Liver (tissue), 9 donors: Measurements from ENCODE around the gene TAF4. TPM values are rescaled to one million over a fixed set of nuclear protein-coding genes. Genes with fewer than 3 reads are reported as not detected.

Source experiments
- DNase-seq: peaks from one replicate; pipeline ENCODE4 v3.0.0-alpha.2; 2017; ENCODE audit warnings: low spot score
- H3K27ac ChIP-seq, 2 donors: one replicate each; pipeline ENCODE4 v1.7.0; 2013; ENCODE audit warnings: inconsistent platforms in 2 of 2, low read length in 2 of 2, control low read depth in 1 of 2, low read depth in 1 of 2, mild to moderate bottlenecking in 1 of 2
- H3K27me3 ChIP-seq, 4 donors: one replicate each; pipeline versions ENCODE4 v1.6.1 to v1.7.0; 2013; ENCODE audit warnings: low read length in 3 of 4, inconsistent platforms in 1 of 4, mild to moderate bottlenecking in 1 of 4, moderate library complexity in 1 of 4; ENCODE audit not compliant: control insufficient read depth in 4 of 4, insufficient read depth in 4 of 4
- H3K36me3 ChIP-seq, 4 donors: one replicate each; pipeline versions ENCODE4 v1.6.1 to v1.7.0; 2013; ENCODE audit warnings: low read length in 3 of 4, mild to moderate bottlenecking in 3 of 4, low read depth in 1 of 4, moderate library complexity in 1 of 4; ENCODE audit not compliant: control insufficient read depth in 4 of 4, insufficient read depth in 3 of 4
- H3K4me1 ChIP-seq, 4 donors: one replicate each; pipeline versions ENCODE4 v1.6.1 to v1.7.0; 2013; ENCODE audit warnings: low read length in 3 of 4, mild to moderate bottlenecking in 3 of 4, moderate library complexity in 1 of 4; ENCODE audit not compliant: control insufficient read depth in 4 of 4, insufficient read depth in 4 of 4
- H3K4me3 ChIP-seq, 3 donors: one replicate each; pipeline versions ENCODE4 v1.6.1 to v1.7.0; 2013; ENCODE audit warnings: low read length in 3 of 3, control low read depth in 1 of 3, low read depth in 1 of 3, mild to moderate bottlenecking in 1 of 3
- H3K9ac ChIP-seq, 2 donors: one replicate each; pipeline ENCODE4 v1.7.0; 2013; ENCODE audit warnings: low read length in 2 of 2, mild to moderate bottlenecking in 2 of 2, moderate library complexity in 2 of 2, control low read depth in 1 of 2, low read depth in 1 of 2
- H3K9me3 ChIP-seq, 4 donors: one replicate each; pipeline versions ENCODE4 v1.6.1 to v1.7.0; 2013; ENCODE audit warnings: low read length in 3 of 4; ENCODE audit not compliant: control insufficient read depth in 4 of 4
- EGR1 ChIP-seq, 2 donors: IDR thresholded peaks; 2 replicates each; pipeline ENCODE4 v1.6.1; 2016 to 2018; ENCODE audit warnings: antibody characterized with exemption in 2 of 2, low read depth in 2 of 2
- FOXA1 ChIP-seq: IDR thresholded peaks from 2 replicates; pipeline ENCODE4 v1.6.1; 2016; ENCODE audit warnings: antibody characterized with exemption
- FOXA2 ChIP-seq: IDR thresholded peaks from 2 replicates; pipeline ENCODE4 v1.6.1; 2016; ENCODE audit warnings: antibody characterized with exemption
- GABPA ChIP-seq, 2 donors: IDR thresholded peaks in 1 of 2; conservative IDR thresholded peaks in 1 of 2; 2 replicates each; pipeline ENCODE4 v1.6.1; 2016; ENCODE audit warnings: antibody characterized with exemption in 2 of 2, mild to moderate bottlenecking in 1 of 2, moderate library complexity in 1 of 2
- HNF4A ChIP-seq, 2 donors: conservative IDR thresholded peaks; 2 replicates each; pipeline ENCODE4 v1.6.1; 2016; ENCODE audit warnings: antibody characterized with exemption in 2 of 2, mild to moderate bottlenecking in 2 of 2
- HNF4G ChIP-seq: IDR thresholded peaks from 2 replicates; pipeline ENCODE4 v1.6.1; 2016; ENCODE audit warnings: antibody characterized with exemption
- JUND ChIP-seq, 2 donors: IDR thresholded peaks; 2 replicates each; pipeline ENCODE4 v1.6.1; 2016; ENCODE audit warnings: antibody characterized with exemption in 2 of 2
- NR2F2 ChIP-seq: IDR thresholded peaks from 2 replicates; pipeline ENCODE4 v1.6.1; 2016; ENCODE audit warnings: antibody characterized with exemption
- RAD21 ChIP-seq, 2 donors: IDR thresholded peaks; 2 replicates each; pipeline ENCODE4 v1.6.1; 2016; ENCODE audit warnings: antibody characterized with exemption in 2 of 2, mild to moderate bottlenecking in 2 of 2
- RXRA ChIP-seq, 2 donors: IDR thresholded peaks; 2 replicates each; pipeline ENCODE4 v1.6.1; 2017 to 2018; ENCODE audit warnings: antibody characterized with exemption in 2 of 2, mild to moderate bottlenecking in 1 of 2
- SP1 ChIP-seq: IDR thresholded peaks from 2 replicates; pipeline ENCODE4 v1.6.1; 2018; ENCODE audit warnings: antibody characterized with exemption, mild to moderate bottlenecking
- TAF1 ChIP-seq: conservative IDR thresholded peaks from 2 replicates; pipeline ENCODE4 v1.6.1; 2016; ENCODE audit warnings: antibody characterized with exemption, mild to moderate bottlenecking
- YY1 ChIP-seq: IDR thresholded peaks from 2 replicates; pipeline ENCODE4 v1.6.1; 2016; ENCODE audit warnings: antibody characterized with exemption, mild to moderate bottlenecking
- WGBS: extraction: QIAGEN DNeasy Blood & Tissue Kit; methylation state at CpG from one replicate; pipeline ENCODE4 v1.1.7; 2013; 5-methylcytosine and 5-hydroxymethylcytosine counted together
- polyA plus RNA-seq, 2 donors: library from polyadenylated mRNA; stranded (reverse) in 1 of 2; unstranded in 1 of 2; fragments of 200-250 nt in 1 of 2; fragments of >200 nt in 1 of 2; fragmentation: Nextera tagmentation in 1 of 2; extraction: Ambion mirVana in 1 of 2; gene quantifications; one replicate each; pipeline versions ENCODE4 v1.2.1 to v1.2.3, GENCODE V29; 2013 to 2015
- total RNA-seq, 2 donors: library from RNA; depleted of rRNA; stranded (reverse); fragments of >200 nt; gene quantifications; one replicate each; pipeline ENCODE4 v1.2.3, GENCODE V29; 2014
- TF ChIP-seq, protein P1 (sequence below): IDR thresholded peaks from 2 replicates; pipeline ENCODE4 v1.6.1; 2016; ENCODE audit warnings: antibody characterized with exemption
- TF ChIP-seq, protein P2 (sequence below): IDR thresholded peaks from 2 replicates; pipeline ENCODE4 v1.6.1; 2016; ENCODE audit warnings: antibody characterized with exemption
- TF ChIP-seq, protein P3 (sequence below): IDR thresholded peaks from 2 replicates; pipeline ENCODE4 v1.6.1; 2016; ENCODE audit warnings: antibody characterized with exemption, mild to moderate bottlenecking
- TF ChIP-seq, protein P4 (sequence below): fragments of 150-350 bp; IDR thresholded peaks from 2 replicates; pipeline ENCODE4 v1.5.1; 2017; ENCODE audit warnings: improper control_type of control experiment, low read depth, low read length; ENCODE audit not compliant: missing input control
- TF ChIP-seq, protein P5 (sequence below): IDR thresholded peaks from 2 replicates; pipeline ENCODE4 v1.6.1; 2016; ENCODE audit warnings: antibody characterized with exemption
- donor health status: healthy.
- donor health status: healthy.
- donor health status: healthy.
- donor health status: healthy.
- donor health status: healthy.

The TAF4 gene
- total and polyA plus RNA-seq, 4 donors, result 2.0 to 11.8 (median 5.6) TPM

DNA sequence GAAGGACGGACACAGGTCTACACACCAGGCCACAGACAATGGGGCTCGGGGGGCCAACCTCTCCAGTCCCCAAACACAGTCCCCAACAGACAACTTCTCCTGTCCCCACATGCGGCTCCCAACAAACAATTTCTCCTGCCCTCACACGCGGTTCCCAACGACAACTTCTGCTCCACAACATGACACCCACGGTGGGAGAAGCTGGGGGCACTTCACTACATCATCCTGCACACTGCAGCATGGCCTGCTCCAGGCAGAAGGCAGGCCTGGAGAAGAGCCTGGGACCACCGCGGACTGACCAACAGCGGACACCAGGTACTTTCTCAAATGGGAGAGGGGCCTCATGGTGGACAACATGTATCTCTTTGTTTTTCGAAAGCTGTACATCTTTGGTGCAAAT lies 6.7 kb downstream of the TAF4 start:
- H3K27me3 ChIP-seq, result no peaks in the 10 kb centered on the region
- H3K27ac ChIP-seq, result no peak overlapping the region
- no peaks in the 10 kb centered on the region for H3K9me3 ChIP-seq
- H3K9ac ChIP-seq, result no peak overlapping the region
- no peak for DNase-seq
- WGBS, result 96% methylated on average over 11 of the region's 11 CpGs
- H3K4me3 ChIP-seq, result no peak overlapping the region
- no peak for TF ChIP-seq JUND (IDR thresholded peaks at IDR 0.05)
- TF ChIP-seq, protein P1, sequence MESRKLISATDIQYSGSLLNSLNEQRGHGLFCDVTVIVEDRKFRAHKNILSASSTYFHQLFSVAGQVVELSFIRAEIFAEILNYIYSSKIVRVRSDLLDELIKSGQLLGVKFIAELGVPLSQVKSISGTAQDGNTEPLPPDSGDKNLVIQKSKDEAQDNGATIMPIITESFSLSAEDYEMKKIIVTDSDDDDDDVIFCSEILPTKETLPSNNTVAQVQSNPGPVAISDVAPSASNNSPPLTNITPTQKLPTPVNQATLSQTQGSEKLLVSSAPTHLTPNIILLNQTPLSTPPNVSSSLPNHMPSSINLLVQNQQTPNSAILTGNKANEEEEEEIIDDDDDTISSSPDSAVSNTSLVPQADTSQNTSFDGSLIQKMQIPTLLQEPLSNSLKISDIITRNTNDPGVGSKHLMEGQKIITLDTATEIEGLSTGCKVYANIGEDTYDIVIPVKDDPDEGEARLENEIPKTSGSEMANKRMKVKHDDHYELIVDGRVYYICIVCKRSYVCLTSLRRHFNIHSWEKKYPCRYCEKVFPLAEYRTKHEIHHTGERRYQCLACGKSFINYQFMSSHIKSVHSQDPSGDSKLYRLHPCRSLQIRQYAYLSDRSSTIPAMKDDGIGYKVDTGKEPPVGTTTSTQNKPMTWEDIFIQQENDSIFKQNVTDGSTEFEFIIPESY, result no peak
- no peak for TF ChIP-seq FOXA2
- no peak for TF ChIP-seq RAD21 (IDR thresholded peaks at IDR 0.05)
- no peak for TF ChIP-seq NR2F2
- TF ChIP-seq HNF4G, result no peak
- no peak for TF ChIP-seq FOXA1
- no peak for TF ChIP-seq YY1
- TF ChIP-seq EGR1 (IDR thresholded peaks at IDR 0.05; ENCODE audit: low read depth in 2 of 2), result no peak
- TF ChIP-seq SP1, result no peak
- no peak for TF ChIP-seq HNF4A (conservative IDR thresholded peaks at IDR 0.05)
- no peak for TF ChIP-seq GABPA (IDR thresholded peaks at IDR 0.05 in 1 of 2, conservative IDR thresholded peaks at IDR 0.05 in 1 of 2)
- TF ChIP-seq, protein P2, sequence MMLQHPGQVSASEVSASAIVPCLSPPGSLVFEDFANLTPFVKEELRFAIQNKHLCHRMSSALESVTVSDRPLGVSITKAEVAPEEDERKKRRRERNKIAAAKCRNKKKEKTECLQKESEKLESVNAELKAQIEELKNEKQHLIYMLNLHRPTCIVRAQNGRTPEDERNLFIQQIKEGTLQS, result no peak
- no peak for TF ChIP-seq TAF1
- peaks cover 0 to 4% (median 1%) of the 10 kb centered on the region in 4 donors for H3K36me3 ChIP-seq
- H3K4me1 ChIP-seq, result peaks cover 5 to 15% (median 9%) of the 10 kb centered on the region in 4 donors

DNA sequence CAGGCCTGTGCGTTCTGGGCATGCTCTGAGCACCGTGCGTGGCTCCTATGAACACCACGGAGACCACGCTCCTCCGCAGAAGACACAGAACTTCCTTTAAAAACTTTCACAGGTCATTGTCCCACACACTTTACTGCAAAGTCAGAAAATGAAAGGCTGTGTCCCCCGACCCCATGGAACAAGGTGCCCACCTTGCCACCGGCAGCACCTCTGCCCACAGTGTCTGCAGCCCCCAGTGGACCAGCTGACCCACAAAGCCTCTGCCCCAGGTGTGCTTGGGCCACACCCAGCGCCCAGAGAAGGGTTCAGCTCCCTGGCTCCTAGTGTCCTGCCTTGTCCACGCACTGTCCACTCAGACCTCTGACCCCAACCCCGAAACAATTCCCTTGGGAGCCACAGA lies 8.7 kb downstream of the TAF4 start:
- no peak overlapping the region for H3K4me3 ChIP-seq
- no peak overlapping the region for H3K9ac ChIP-seq
- TF ChIP-seq HNF4A (conservative IDR thresholded peaks at IDR 0.05) (no peak), FOXA2 (no peak), RXRA (IDR thresholded peaks at IDR 0.05) (no peak), YY1 (no peak), EGR1 (IDR thresholded peaks at IDR 0.05; ENCODE audit: low read depth in 2 of 2) (no peak), GABPA (IDR thresholded peaks at IDR 0.05 in 1 of 2, conservative IDR thresholded peaks at IDR 0.05 in 1 of 2) (no peak), HNF4G (no peak), JUND (IDR thresholded peaks at IDR 0.05) (no peak), FOXA1 (no peak), TAF1 (no peak), NR2F2 (no peak), RAD21 (IDR thresholded peaks at IDR 0.05) (no peak)
- TF ChIP-seq, protein P3, sequence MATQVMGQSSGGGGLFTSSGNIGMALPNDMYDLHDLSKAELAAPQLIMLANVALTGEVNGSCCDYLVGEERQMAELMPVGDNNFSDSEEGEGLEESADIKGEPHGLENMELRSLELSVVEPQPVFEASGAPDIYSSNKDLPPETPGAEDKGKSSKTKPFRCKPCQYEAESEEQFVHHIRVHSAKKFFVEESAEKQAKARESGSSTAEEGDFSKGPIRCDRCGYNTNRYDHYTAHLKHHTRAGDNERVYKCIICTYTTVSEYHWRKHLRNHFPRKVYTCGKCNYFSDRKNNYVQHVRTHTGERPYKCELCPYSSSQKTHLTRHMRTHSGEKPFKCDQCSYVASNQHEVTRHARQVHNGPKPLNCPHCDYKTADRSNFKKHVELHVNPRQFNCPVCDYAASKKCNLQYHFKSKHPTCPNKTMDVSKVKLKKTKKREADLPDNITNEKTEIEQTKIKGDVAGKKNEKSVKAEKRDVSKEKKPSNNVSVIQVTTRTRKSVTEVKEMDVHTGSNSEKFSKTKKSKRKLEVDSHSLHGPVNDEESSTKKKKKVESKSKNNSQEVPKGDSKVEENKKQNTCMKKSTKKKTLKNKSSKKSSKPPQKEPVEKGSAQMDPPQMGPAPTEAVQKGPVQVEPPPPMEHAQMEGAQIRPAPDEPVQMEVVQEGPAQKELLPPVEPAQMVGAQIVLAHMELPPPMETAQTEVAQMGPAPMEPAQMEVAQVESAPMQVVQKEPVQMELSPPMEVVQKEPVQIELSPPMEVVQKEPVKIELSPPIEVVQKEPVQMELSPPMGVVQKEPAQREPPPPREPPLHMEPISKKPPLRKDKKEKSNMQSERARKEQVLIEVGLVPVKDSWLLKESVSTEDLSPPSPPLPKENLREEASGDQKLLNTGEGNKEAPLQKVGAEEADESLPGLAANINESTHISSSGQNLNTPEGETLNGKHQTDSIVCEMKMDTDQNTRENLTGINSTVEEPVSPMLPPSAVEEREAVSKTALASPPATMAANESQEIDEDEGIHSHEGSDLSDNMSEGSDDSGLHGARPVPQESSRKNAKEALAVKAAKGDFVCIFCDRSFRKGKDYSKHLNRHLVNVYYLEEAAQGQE, result no peak
- TF ChIP-seq, protein P2, result no peak
- TF ChIP-seq, protein P4, sequence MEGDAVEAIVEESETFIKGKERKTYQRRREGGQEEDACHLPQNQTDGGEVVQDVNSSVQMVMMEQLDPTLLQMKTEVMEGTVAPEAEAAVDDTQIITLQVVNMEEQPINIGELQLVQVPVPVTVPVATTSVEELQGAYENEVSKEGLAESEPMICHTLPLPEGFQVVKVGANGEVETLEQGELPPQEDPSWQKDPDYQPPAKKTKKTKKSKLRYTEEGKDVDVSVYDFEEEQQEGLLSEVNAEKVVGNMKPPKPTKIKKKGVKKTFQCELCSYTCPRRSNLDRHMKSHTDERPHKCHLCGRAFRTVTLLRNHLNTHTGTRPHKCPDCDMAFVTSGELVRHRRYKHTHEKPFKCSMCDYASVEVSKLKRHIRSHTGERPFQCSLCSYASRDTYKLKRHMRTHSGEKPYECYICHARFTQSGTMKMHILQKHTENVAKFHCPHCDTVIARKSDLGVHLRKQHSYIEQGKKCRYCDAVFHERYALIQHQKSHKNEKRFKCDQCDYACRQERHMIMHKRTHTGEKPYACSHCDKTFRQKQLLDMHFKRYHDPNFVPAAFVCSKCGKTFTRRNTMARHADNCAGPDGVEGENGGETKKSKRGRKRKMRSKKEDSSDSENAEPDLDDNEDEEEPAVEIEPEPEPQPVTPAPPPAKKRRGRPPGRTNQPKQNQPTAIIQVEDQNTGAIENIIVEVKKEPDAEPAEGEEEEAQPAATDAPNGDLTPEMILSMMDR, result no peak
- TF ChIP-seq, protein P1, result no peak
- TF ChIP-seq, protein P5, sequence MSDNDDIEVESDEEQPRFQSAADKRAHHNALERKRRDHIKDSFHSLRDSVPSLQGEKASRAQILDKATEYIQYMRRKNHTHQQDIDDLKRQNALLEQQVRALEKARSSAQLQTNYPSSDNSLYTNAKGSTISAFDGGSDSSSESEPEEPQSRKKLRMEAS, result no peak
- no peak for DNase-seq
- 93% methylated on average over 11 of the region's 11 CpGs for WGBS
- no peak overlapping the region for H3K27ac ChIP-seq
- H3K9me3 ChIP-seq, result no peaks in the 10 kb centered on the region
- peaks cover 0 to 4% (median 3%) of the 10 kb centered on the region in 4 donors for H3K4me1 ChIP-seq
- H3K27me3 ChIP-seq, result no peaks in the 10 kb centered on the region
- H3K36me3 ChIP-seq, result peaks cover 0 to 4% (median 0%) of the 10 kb centered on the region in 4 donors
